ENCODE measurements around the gene MYCL.
A peak's percentile ranks its signal among the peaks of the same experiment; 100 is the strongest.
"Not testable (repeated sequence)": the region's sequence is repeated elsewhere in the genome, so short reads cannot be mapped to it uniquely, and the experiment has no call there.

The MYCL gene

DNA sequence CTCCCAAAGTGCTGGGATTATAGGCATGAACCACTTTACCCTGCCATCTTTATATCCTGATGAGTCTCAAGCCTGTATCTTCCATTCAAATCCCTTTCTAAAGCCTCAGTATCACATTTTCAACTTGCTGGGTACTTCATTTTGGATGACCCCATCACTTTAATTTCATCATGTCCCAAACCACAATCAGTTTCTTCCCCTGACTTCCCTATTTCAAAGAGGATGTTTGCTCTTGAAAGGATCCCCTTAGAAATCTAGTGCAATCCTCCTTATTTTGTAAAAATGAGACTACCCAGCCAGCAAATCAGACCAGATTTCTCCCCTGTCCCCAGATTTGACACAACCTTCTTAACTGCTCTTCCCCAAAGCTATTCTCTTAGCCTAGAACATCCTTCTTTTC, 11.4 kb downstream of the MYCL start:
- DNase-seq: no peak

DNA sequence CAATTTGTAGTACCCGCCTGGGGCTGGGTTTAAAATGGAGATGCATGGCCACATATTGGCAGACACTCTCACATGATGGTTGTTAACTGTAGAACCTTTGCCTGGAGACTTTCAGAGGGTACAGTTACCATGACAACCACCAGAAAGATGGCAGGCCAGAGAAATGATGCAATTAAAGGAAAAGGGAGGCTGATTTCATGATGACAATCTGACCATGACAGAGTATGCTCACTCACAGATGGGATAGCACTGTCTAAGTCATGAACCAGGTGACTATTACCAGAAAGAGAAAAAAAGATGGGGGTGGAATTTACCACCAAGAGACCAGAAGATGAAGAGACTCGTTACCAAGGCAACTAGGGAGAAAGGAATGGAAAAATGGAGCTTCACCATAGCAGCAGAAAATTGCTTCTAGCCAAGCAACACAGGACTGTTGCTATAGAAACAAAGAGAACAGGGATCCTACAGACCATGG, 14.9 kb downstream of the MYCL start:
- peak; percentile 100 for DNase-seq

DNA sequence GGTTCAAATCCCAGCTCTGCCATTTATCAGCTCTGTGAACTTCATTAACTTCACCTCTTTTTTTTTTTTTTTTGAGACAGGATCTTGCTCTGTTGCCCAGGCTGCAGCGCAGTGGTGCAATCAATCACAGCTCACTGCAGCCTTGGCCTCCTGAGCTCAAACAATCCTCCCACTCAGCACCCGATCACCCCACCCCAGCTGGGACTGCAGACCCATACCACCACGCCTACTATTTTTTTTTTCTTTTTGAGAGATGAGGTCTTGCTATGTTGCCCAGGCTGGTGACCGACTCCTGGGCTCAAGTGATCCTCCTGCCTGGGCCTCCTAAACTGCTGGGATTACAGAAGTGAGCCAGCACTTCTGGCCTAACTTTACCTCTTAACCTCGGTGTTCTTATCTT, 16.2 kb downstream of the MYCL start:
- no peak for DNase-seq

DNA sequence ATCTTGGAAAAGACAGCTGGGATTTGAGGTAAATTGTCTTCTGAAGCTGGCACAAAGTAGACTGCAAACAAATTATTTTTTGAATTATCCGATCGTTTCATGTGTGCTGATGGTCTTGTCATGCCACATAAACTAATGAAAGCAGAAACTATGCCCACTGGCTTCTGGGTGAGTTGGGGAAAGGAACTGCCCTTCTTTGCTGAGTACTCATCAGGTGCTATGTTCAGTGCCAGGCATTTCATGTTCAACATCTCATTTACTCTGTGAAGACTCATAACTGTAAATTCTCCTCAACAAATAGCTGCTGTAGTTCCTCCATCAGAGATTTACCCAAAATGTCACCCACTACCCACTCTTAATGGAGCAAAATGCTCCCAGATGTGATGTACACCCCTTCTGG, 19.6 kb downstream of the MYCL start:
- no peak for DNase-seq

DNA sequence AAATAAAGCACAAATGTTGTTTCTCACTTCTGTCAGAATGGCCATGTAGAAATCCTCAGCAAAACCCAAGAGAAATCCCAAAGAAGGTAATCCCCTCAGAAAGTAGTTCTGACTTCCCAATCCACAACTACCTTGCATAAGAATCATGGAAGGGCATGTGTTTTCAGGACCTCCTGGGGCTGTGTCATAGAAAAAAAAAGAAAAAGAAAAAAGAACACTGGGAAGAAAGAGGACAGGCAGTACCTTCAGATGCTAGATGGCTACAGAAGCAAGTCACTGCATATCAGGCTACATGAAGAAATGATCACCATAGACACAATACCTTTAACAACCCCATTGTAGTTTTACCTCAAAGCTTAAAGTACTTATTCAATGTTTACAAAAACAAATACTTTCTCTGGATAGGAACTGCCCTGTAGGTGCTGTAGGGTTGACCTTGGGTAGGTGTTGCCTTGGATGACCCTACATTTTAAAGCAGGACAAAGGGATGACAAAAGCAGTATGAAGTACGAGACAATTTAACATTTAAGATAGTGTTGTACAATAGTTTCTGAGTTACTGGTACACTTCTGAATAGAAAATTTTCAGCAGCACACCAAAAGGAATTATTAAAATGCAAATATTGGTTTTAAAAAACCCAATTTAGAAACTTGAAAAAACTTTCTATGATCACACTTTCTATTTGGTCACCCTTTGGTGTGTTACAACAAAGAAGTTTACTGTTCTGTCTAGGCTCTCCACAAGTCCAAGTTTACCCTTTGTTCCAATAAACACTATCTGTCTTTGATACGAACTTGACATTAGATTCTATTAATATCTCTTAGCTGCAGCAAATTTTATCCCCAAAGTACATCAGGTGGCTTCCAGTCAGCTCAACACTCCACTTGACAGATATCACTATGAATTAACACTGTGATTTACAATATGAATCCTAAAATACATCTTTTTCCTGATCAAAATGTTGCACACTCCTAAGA, 23.4 kb downstream of the MYCL start:
- DNase-seq: no peak

DNA sequence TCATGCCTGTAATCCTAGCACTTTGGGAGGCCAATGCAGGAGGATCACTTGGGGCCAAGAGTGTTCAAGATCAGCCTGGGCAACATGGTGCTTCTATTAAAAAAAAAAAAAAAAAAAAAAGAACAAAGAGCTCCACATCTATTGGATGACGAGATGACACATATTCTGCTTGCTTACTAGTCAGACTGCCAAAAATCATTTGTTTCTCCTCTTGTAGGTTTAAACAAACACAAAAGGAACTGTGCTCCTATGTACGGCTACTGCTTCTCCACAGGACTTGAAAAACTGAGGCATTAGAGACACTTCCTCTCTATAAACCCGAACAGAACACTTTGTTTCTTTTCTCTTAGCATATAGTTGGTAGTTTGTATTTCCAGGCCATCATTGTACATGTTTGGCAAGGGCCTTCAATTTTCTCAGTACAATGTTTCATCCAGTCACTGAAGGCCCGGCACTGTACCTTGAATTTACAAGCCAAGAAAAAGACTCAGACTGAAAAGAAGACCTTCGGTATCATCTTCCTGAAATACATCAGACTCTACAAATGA, 24.4 kb downstream of the MYCL start:
- DNase-seq: no peak

DNA sequence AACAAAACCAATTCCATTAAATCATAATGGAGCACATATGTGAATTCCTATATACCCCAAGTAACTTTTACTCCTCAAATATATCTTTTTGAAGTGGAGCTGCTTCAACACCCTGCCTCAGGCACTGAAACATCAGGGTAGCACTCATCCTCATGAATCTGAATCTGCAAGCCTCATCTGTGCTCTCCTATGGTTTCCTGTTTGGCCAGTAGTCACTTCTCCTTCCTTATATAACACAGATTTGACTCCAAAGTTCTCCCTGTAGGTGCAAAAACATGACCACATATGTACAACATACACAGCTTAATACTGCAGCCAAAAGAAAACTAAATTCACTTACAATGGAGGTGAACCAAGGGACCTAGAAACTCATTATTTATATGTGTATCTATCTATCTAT, 25.6 kb downstream of the MYCL start:
- DNase-seq: no peak

DNA sequence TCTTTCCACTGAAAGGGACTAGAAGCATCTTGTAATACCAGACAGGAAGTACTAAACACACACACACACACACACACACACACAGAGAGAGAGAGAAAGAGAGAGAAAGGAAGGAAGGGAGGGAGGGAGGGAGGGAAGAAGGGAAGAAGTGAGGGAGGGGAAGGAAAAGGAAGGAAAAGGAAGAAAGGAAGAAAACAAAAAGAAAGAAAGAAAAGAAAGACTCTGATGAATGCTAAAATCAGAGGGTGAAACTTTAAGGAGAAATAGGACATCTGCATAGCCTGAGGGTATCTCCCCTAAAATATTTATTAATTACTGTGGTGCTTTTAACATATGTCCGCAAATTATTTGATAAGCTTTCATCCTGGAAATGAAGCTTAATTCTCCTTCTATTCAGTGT, 29.0 kb downstream of the MYCL start:
- DNase-seq: no peak

DNA sequence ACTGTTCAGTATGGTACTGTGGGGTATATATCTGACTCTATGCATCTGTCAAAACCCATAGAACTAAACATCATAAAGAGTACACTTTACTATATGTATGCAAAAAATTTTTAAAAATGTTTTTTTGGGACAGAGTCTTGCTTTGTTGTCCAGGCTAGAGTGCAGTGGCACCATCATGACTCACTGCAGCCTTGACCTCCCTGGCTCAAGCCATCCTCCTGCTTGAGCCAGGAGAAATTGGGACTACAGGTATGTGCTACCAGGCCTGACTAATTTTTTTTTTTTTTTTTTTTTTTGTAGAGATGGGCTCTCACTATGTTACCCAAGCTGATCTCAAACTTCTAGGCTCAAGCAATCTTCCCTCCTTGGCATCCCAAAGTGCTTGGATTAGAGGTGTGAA, 29.9 kb downstream of the MYCL start:
- DNase-seq: no peak

DNA sequence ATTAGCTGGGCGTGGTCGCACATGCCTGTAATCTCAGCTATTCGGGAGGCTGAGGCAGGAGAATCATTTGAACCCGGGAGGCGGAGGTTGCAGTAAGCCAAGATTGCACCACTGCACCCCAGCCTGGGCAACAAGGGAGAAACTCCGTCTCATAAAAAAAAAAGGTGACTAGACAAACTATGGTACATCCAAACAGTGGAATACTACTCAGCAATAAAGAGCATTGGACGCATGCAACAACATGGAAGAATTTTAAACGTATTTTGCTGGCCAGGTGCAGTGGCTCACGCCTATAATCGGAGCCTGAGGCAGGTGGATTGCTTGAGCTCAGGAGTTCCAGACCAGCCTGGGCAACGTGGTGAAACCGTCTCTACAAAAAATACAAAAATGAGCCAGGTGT, 30.7 kb downstream of the MYCL start:
- DNase-seq: not testable (repeated sequence)

DNA sequence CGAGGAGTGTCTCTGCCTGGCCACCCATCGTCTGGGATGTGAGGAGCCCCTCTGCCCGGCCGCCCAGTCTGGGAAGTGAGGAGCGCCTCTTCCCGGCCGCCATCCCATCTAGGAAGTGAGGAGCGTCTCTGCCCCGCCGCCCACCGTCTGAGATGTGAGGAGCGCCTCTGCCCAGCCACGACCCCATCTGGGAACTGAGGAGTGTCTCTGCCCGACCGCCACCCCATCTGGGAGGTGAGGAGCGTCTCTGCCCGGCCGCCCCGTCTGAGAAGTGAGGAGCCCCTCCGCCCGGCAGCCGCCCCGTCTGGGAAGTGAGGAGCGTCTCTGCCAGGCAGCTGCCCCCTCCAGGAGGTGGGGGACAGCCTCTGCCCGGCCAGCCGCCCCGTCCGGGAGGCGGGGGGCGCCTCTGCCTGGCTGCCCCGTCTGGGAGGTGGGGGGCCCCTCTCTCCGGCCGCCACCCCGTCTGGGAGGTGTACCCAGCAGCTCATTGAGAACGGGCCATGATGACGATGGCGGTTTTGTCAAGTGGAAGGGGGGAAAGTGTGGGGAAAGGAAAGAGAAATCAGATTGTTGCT, 32.1 kb downstream of the MYCL start:
- not testable (repeated sequence) for DNase-seq

DNA sequence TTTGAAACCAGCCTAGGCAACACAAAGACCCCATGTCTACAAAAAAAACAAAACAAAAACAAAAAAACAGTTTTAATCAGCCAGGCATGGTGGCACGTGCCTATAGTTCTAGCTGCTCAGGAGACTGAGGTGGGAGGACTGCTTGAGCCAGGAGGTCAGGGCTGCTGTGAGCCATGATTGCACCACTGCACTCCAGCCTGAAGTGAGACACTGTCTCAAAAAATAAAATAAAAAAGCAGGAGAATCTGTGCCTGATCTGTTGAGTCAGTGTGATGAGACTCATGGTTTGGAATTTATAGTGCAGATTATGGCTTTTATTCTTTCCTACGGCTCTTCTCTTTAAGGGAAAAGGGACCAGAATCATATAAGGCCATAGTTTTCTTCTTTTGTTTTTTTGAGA, 35.0 kb downstream of the MYCL start:
- no peak for DNase-seq

DNA sequence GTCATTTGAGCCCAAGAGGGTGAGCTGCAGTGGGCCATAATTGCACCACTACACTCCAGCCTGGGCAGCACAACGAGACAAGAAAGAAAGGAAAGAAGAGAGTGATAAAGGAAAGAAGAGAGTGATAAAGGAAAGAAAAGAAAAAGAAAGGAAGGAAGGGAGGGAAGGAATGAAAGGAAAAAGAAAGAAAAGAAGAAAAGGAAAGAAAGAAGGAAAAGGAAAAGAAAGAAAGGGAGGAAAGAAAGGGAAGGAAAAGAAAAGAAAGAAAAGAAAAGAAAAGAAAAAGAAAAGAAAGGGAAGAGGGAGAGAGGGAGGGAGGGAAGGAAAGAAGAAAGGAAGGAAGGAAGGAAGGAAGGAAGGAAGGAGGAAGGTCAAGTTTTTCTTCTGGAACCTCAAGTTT, 36.0 kb downstream of the MYCL start:
- no peak for DNase-seq

DNA sequence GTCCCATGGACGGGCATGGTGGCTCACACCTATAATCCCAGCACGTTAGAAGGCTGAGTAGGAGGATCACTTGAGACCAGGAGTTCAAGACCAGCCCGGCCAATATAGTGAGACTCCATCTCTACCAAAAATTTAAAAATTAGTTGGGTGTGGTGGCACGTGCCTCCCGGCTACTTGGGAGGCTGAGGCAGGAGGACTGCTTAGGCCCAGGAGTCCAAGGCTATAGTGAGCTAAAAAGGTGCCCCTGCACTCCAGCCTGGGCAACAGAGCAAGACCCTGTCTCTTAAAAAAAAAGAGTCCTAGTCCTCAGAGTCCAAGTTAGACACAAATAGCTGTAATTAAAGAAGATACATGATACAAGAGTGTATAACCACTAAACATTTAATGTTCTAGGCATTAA, 38.5 kb downstream of the MYCL start:
- no peak for DNase-seq

DNA sequence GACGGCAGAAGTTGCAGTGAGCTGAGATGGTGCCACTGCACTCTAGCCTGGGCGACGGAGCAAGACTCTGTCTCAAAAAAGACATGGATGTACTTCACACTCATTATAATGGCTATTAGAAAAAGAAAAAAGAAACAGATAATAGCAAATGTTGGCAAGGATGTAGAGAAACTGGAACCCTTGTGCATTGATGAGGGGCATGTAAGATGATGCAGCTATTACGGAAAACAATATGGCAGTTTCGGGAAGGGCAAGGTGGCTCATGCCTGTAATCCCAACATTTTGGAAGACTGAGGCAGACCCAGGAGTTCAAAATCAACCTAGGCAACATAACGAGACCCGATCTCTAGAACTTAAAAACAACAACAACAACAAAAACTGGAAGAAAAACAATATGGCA, 40.7 kb downstream of the MYCL start:
- DNase-seq: no peak

DNA sequence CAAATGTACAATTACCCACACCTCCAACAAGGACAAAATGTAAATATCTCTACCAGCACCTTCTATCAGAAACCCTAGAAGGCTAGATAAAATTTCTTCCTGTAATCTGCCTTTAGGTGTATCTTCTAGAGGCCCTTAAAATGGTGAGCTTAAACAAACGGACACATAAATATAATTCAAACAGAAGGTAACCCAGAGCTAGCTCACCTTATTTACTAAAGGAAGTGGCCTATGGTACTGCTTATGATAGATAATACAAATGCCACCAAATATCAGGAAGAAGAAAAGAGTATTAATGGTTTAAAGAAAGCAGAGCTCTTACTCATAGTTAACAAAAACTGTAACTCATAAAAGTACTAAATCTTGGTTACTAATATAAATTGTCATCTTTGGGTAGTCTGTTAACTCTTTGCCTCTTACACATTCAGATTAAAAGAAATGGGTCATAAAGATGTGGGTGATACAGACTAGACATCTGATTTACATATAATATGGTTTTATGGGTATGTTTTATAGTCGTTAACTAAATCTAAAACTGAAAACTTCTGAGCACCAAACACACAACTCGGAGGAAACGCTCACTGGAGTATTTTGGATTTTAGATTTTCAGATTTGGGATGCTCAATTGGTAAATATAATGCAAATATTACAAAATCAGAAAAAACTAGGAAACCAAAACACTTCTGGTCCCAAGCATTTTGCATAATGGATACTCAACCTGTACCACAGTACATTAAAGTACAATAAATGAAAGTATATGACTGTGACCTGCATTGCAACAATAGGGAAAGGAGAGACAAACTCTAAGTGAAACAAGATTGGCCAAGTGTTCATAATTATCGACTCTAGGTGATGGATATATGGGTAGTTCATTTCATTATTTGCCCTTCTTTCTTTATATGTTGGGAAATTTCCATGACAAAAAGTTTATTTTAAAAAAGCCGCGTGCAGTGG, 41.6 kb downstream of the MYCL start:
- no peak for DNase-seq

DNA sequence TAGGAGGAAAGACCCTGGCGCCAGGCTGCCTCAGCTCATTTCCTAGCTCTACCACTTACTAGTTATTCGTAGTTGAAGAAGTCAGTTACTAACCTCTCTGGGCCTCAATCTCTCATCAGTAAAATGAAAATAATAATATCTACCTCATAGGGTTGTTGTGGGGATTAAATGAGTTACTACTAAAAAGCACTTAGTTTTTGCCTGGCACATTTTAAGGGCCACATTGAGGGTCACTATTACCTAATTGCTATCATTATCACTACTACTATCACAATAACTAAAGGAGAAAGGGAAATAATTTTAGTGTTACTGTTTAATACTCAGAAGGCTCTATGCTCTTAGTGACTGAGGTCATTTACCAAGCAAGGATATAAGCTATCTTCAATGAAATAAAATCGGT, 43.4 kb downstream of the MYCL start:
- DNase-seq: no peak

DNA sequence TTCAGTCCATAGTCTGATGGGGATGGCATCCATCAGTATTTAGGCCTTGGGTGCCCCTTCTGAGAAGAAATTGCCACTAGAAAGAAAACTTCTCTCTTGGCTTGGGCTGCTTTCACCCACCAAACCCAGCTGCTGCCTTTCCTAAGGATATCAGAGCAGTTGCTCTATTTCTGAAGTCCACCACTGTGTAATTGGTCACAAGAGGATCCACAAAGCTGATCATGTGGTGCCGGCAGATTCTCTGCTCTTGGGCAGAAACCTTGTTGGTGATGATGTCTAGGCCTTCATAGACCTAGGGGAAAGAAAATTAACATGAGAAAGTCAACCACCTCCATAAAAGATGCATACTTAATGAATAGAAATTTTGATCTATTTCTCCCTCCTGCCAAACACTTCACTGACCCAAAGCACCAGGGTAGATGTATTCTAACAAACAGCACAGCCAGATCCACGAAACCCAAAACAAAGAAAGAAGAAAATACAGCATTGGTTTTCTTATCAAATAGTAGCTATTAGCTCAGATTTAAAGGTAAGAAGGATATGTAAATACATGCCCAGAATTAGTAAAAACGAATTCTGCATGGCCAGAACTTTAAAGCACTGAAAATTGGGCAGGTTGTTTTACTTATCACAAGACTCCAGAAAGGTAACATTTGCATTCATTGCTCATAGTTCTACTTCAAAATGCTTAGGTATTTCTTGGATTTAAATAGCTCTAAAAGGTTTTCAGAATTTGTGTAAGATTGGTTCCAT, 44.4 kb downstream of the MYCL start:
- no peak for DNase-seq

DNA sequence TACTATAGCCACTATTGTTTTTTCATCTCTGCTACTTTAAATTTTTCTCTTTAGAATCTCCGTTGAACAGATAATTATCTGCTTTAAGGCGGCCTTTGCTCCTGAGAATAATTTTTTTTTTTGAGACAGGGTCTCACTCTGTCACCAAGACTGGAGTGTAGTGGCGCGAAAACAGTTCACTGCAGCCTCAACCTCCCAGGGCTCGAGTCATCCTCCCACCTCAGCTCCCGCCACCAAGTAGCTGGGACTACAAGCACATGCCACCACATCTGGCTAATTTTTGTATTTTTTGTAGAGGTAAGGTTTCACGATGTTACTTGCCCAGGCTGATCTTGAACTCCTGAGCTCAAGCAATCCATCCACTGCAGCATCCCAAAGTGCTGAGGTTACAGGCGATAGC, 47.0 kb downstream of the MYCL start:
- DNase-seq: no peak

DNA sequence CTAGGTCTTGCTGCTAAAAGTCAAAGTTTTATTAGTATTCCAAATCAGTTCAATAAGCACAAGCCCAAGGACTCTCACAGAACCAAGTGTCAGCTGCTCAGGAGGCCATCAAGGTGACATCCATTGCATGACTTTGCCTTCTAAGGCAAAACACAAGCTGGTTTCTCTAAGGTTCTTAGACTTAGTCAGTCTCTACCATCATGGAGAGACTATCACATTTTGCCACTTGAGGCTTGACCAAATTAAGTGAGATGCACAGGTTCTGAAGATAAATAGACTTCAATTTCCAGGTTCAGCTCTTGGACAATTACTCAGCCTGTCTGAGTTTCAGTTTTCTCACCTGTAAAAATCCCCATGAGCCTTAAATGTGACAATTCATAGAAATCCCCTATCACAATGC, 47.4 kb downstream of the MYCL start:
- no peak for DNase-seq

DNA sequence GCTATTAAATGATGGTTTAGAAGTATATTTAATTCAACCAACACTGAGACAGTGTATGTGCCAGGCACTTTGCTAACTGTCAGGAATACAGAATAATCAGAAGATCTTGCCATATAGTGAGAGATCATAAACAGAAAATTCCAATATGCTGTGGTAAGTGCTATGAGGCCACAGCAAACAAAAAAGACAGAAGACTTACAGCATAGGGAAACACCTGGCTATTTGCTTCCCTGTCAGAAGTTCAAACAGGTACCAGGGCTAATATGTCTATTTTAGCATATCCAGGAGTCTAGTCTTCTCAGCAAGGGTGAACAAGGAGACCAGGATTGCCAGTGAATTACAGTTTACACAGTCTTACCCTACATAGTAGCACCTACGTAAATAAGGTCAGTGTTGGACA, 48.8 kb downstream of the MYCL start:
- no peak for DNase-seq

DNA sequence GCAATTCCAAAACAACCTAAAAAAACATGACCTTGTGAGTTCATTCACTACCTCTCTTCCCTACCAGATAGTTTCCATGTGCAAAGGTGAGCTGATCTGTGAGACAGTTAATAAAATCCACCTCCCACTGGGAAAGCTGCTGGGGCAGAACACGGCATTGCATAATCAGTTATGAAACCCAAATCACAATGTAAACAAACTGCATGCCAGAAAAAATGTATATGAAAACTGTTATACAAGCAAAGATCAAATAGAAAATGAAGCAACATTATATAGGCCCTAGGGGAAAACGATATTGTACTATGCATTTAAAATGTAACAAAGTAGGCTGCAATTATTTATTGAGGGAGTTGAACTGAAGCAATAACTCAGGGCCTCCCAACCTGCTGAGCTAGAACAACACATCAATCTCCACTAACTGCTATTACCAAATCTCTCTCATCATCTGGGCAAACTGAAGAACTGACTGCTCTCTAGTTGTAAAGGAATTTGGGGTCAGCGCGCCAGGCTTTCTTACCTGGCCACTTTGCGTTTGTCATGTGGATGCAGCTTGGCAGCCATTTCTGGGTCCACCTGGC, 49.4 kb downstream of the MYCL start:
- peak; percentile 99 for DNase-seq
